ENCODE measurements around the gene ADAMTS8. TPM values are rescaled to one million over a fixed set of nuclear protein-coding genes. Genes with fewer than 3 reads are reported as not detected.

The ADAMTS8 gene
- total RNA-seq, 2 donors from 2014 or later = 0.66 TPM; not detected in 1

- TF ChIP-seq, protein P1, sequence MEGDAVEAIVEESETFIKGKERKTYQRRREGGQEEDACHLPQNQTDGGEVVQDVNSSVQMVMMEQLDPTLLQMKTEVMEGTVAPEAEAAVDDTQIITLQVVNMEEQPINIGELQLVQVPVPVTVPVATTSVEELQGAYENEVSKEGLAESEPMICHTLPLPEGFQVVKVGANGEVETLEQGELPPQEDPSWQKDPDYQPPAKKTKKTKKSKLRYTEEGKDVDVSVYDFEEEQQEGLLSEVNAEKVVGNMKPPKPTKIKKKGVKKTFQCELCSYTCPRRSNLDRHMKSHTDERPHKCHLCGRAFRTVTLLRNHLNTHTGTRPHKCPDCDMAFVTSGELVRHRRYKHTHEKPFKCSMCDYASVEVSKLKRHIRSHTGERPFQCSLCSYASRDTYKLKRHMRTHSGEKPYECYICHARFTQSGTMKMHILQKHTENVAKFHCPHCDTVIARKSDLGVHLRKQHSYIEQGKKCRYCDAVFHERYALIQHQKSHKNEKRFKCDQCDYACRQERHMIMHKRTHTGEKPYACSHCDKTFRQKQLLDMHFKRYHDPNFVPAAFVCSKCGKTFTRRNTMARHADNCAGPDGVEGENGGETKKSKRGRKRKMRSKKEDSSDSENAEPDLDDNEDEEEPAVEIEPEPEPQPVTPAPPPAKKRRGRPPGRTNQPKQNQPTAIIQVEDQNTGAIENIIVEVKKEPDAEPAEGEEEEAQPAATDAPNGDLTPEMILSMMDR (IDR thresholded peaks at IDR 0.05) = no peak
- no peak for TF ChIP-seq POLR2A (IDR thresholded peaks at IDR 0.05)
- Histone ChIP-seq H3K4me1 (peaks cover 4% of the 10 kb centered on the region), H3K27ac (no peak overlapping the region), H3K9me3 (no peaks in the 10 kb centered on the region), H3K4me3 (no peak overlapping the region), H3K27me3 (no peaks in the 10 kb centered on the region), H3K36me3 (replicated peaks in 1 of 2; ENCODE audit: insufficient read depth in 1 of 2, low read depth in 2 of 2) (no peaks in the 10 kb centered on the region)
- ATAC-seq (no peak), DNase-seq (no peak)
- WGBS, 2 donors = 68 to 72% methylated on average over 3 of the region's 3 CpGs
- intact Hi-C loops (cut with DNase I) = no loop called here
Measured at GRCh38 chr11:130436171-130436570, 7.8 kb upstream of the ADAMTS8 start.

- DNase-seq = no peak
- intact Hi-C loops (cut with DNase I) = no loop called here
- no peak for TF ChIP-seq POLR2A (IDR thresholded peaks at IDR 0.05)
- TF ChIP-seq, protein P1 (IDR thresholded peaks at IDR 0.05) = no peak
- H3K27ac ChIP-seq = no peak overlapping the region
- WGBS, 2 donors = 25 to 34% methylated on average over 4 of the region's 4 CpGs
- ATAC-seq = no peak
- peaks cover 4% of the 10 kb centered on the region for H3K4me1 ChIP-seq
- H3K4me3 ChIP-seq = no peak overlapping the region
- no peaks in the 10 kb centered on the region for H3K36me3 ChIP-seq (replicated peaks in 1 of 2; ENCODE audit: insufficient read depth in 1 of 2, low read depth in 2 of 2)
- peaks cover 0 to 2% of the 10 kb centered on the region in 2 donors for H3K27me3 ChIP-seq
- no peaks in the 10 kb centered on the region for H3K9me3 ChIP-seq
Measured at GRCh38 chr11:130435671-130436070, 7.3 kb upstream of the ADAMTS8 start.

DNA sequence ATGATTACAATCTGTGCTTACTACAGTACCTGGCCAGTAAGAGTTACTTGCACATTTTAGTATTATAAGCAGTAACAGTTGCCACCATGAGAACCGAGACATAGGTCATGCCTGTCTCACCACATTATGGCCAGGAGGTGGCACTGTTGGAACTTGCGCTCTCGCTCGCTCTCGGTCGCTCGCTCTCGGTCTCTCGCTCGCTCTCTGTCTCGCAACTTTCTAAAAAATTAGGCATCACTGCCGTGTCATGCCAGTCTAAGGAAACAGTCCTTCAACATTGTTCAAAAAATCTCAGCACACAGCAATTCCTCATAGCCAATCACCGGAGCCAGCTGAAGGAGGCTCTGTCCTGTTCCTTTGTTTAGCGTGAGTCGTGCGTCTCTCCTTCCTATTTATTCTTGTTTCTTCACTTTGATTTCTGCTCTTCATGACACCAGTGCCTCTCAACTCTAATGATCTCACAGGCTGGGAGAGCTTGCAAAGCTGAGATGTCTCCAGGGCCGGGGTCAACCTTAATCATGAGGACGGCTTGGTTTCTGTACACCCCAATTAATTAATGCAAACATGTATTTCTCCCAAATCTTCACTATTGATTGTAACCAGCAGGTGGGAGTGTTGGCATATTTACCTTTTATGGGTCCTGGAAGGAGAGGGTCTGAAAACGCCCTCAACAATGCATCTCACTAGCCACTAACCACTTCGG lies 6.3 kb upstream of the ADAMTS8 start:
- DNase-seq (peak; percentile 75 to 82 (median 80)), ATAC-seq (peak; percentile 91)
- Histone ChIP-seq H3K36me3 (replicated peaks in 1 of 2; ENCODE audit: insufficient read depth in 1 of 2, low read depth in 2 of 2) (no peaks in the 10 kb centered on the region), H3K4me3 (peak overlapping the region in 1 of 2 donors; percentile 43), H3K27me3 (peaks cover 0 to 7% of the 10 kb centered on the region in 2 donors), H3K4me1 (peaks cover 4% of the 10 kb centered on the region), H3K9me3 (no peaks in the 10 kb centered on the region), H3K27ac (peak overlapping the region in 1 of 4 donors; percentile 6)
- intact Hi-C loops (cut with DNase I) = no loop called here
- WGBS, 2 donors = 0% methylated on average over 20 of the region's 20 CpGs
- TF ChIP-seq, protein P1 (IDR thresholded peaks at IDR 0.05) = peak; percentile 68 to 88 (median 84)
- no peak for TF ChIP-seq POLR2A (IDR thresholded peaks at IDR 0.05)

DNA sequence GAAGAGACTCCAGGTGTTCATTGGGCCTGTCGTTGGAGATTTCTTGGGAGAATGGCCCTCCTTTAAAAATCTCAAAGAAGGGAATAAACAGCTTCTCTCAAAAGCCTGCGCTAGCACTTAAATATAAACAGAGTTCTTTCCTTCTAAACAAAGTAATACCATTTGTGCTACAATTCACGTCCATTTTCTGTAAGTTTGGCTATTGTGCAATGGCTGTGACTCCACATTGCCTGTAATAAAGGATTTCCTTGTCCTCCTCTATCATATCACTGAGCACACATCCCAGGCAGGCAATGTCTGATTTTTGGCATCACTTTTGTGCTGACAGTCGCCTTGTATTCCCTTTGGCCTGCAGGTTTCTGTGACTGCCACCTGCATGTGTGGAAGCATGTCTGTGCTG lies 4.9 kb upstream of the ADAMTS8 start:
- Histone ChIP-seq H3K4me1 (peaks cover 9% of the 10 kb centered on the region), H3K9me3 (no peaks in the 10 kb centered on the region), H3K36me3 (replicated peaks in 1 of 2; ENCODE audit: insufficient read depth in 1 of 2, low read depth in 2 of 2) (no peaks in the 10 kb centered on the region), H3K27me3 (peaks cover 0 to 7% of the 10 kb centered on the region in 2 donors), H3K27ac (no peak overlapping the region), H3K4me3 (no peak overlapping the region)
- ATAC-seq (no peak), DNase-seq (no peak)
- TF ChIP-seq, protein P1 (IDR thresholded peaks at IDR 0.05) = no peak
- no peak for TF ChIP-seq POLR2A (IDR thresholded peaks at IDR 0.05)
- intact Hi-C loops (cut with DNase I) = no loop called here
- WGBS, 2 donors = 59 to 69% methylated on average over 4 of the region's 4 CpGs

- ATAC-seq = no peak
- TF ChIP-seq, protein P1 (IDR thresholded peaks at IDR 0.05) = no peak
- H3K36me3 ChIP-seq (replicated peaks in 1 of 2; ENCODE audit: insufficient read depth in 1 of 2, low read depth in 2 of 2) = no peaks in the 10 kb centered on the region
- H3K27ac ChIP-seq = no peak overlapping the region
- peaks cover 22% of the 10 kb centered on the region for H3K4me1 ChIP-seq
- intact Hi-C loops (cut with DNase I) = no loop called here
- no peak overlapping the region for H3K4me3 ChIP-seq
- no peak for DNase-seq
- WGBS, 2 donors = 28 to 33% methylated on average over 3 of the region's 3 CpGs
- H3K27me3 ChIP-seq = peaks cover 0 to 18% of the 10 kb centered on the region in 2 donors
- no peaks in the 10 kb centered on the region for H3K9me3 ChIP-seq
Measured at GRCh38 chr11:130431801-130432200, 3.4 kb upstream of the ADAMTS8 start.
